ENCODE results near the gene PIGC.

Gene PIGC

GRCh38 chr1:172457479-172458130 lies 13.7 kb upstream of the PIGC start:
- no peak for TF ChIP-seq CTCF (IDR thresholded peaks at IDR 0.05; ENCODE audit: insufficient read depth, low read depth, low read length, missing control alignments)
- no peak for DNase-seq (ENCODE audit: low read depth)
- H3K4me3 ChIP-seq (ENCODE audit: low read depth, low read length): no peak overlapping the region

GRCh38 chr1:172456344-172456769 lies 12.5 kb upstream of the PIGC start:
- DNase-seq (ENCODE audit: low read depth): no peak

GRCh38 chr1:172455451-172455850 lies 11.6 kb upstream of the PIGC start:
- no peak overlapping the region for H3K4me3 ChIP-seq (ENCODE audit: low read depth, low read length)
- no peak for DNase-seq (ENCODE audit: low read depth)
- TF ChIP-seq CTCF (IDR thresholded peaks at IDR 0.05; ENCODE audit: insufficient read depth, low read depth, low read length, missing control alignments): no peak

More at GRCh38 chr1:172456344-172456769, 12.5 kb upstream of the PIGC start:
- TF ChIP-seq CTCF (IDR thresholded peaks at IDR 0.05; ENCODE audit: insufficient read depth, low read depth, low read length, missing control alignments): no peak
- H3K4me3 ChIP-seq (ENCODE audit: low read depth, low read length): no peak overlapping the region

GRCh38 chr1:172453607-172454006 lies 9.7 kb upstream of the PIGC start:
- no peak for TF ChIP-seq CTCF (IDR thresholded peaks at IDR 0.05; ENCODE audit: insufficient read depth, low read depth, low read length, missing control alignments)
- DNase-seq (ENCODE audit: low read depth): no peak
- H3K4me3 ChIP-seq (ENCODE audit: low read depth, low read length): no peak overlapping the region

GRCh38 chr1:172453153-172453545 lies 9.3 kb upstream of the PIGC start:
- no peak overlapping the region for H3K4me3 ChIP-seq (ENCODE audit: low read depth, low read length)
- DNase-seq (ENCODE audit: low read depth): no peak
- no peak for TF ChIP-seq CTCF (IDR thresholded peaks at IDR 0.05; ENCODE audit: insufficient read depth, low read depth, low read length, missing control alignments)

GRCh38 chr1:172452536-172453152 lies 8.8 kb upstream of the PIGC start:
- no peak for DNase-seq (ENCODE audit: low read depth)
- TF ChIP-seq CTCF (IDR thresholded peaks at IDR 0.05; ENCODE audit: insufficient read depth, low read depth, low read length, missing control alignments): no peak
- no peak overlapping the region for H3K4me3 ChIP-seq (ENCODE audit: low read depth, low read length)

All from GM12865 (cell line).